Measurements from ENCODE around the gene STBD1. TPM values are rescaled to one million over a fixed set of nuclear protein-coding genes. Genes with fewer than 3 reads are reported as not detected.
A peak's percentile ranks its signal among the peaks of the same experiment; 100 is the strongest.
"Not testable (repeated sequence)": the region's sequence is repeated elsewhere in the genome, so short reads cannot be mapped to it uniquely, and the experiment has no call there.

Gene STBD1
- total RNA-seq, 1 donor from 2014 or later, result 9.4 TPM

DNA sequence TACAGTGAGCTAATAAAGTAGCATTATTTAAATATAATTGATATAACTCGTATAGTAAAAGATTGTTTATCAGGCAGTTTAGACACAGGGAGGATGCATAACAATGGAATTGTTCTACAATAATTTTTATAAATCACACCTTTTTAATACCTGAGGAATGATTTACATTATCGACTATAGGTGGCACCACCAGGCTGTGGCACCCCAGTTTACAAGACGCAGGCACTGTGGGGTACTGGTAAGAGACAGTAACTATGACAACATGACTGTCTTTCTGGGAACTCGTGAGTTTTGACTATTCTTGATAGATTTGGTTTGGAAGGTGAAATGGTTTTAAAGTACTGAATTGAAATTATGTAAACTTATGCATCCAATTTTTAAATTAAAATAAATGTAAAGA is 27.1 kb upstream of the STBD1 start:
- H3K27me3 ChIP-seq, result no peaks in the 10 kb centered on the region
- no peak overlapping the region for H3K27ac ChIP-seq
- H3K4me3 ChIP-seq, result no peak overlapping the region
- H3K36me3 ChIP-seq, result no peaks in the 10 kb centered on the region
- TF ChIP-seq, protein P1, sequence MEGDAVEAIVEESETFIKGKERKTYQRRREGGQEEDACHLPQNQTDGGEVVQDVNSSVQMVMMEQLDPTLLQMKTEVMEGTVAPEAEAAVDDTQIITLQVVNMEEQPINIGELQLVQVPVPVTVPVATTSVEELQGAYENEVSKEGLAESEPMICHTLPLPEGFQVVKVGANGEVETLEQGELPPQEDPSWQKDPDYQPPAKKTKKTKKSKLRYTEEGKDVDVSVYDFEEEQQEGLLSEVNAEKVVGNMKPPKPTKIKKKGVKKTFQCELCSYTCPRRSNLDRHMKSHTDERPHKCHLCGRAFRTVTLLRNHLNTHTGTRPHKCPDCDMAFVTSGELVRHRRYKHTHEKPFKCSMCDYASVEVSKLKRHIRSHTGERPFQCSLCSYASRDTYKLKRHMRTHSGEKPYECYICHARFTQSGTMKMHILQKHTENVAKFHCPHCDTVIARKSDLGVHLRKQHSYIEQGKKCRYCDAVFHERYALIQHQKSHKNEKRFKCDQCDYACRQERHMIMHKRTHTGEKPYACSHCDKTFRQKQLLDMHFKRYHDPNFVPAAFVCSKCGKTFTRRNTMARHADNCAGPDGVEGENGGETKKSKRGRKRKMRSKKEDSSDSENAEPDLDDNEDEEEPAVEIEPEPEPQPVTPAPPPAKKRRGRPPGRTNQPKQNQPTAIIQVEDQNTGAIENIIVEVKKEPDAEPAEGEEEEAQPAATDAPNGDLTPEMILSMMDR (IDR thresholded peaks at IDR 0.05), result peak; percentile 10
- no peaks in the 10 kb centered on the region for H3K9me3 ChIP-seq
- no peaks in the 10 kb centered on the region for H3K4me1 ChIP-seq
- ATAC-seq (no peak), DNase-seq (no peak)
- intact Hi-C loops (cut with DNase I), result no loop called here

DNA sequence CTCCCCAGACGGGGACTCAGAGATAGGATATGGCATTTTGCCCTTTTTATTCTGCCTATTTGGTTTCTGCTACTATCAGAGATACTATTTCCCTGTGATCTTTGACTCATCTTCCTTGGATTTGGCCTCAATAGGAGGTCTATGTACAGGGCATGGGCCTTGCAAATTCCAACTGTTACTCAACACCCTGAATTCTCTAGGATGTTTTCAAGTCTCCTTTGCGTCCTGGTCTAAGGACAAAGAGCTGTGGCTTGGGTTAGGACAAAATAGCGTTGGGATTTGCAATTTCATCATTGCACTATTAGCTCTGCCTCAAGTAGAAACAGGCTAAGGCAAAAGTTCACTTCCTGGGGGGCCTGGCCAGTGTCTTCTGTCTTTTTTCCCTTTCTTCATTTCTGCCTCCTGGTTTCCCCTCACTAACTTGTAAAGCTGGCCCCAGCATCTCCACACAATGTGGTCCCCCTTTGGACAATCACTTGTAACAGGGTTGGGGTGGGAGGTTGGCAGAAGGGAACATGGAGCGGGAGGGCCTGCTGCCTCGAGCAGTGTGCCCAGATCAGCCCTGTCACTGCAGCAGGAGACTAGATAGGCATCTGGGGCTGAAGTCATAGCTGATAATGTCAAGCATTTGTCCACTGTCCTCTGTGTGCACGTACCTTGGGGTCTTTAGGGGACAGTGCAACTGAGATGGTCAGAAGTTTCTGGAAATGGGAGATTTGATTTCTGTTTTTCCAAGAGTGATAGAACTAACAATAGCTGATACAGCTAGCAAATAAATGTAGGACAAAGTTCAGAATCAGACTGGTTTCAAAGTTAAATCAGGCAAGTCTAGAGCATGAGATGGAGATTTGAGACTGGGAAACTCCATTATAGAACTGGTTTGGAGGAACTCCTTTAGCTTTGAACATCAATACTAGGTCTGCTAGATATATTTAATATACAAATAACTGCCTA is 25.8 kb upstream of the STBD1 start:
- no peaks in the 10 kb centered on the region for H3K9me3 ChIP-seq
- ATAC-seq (no peak), DNase-seq (no peak)
- no peak overlapping the region for H3K4me3 ChIP-seq
- no peak overlapping the region for H3K27ac ChIP-seq
- intact Hi-C loops (cut with DNase I), result no loop called here
- TF ChIP-seq, protein P1 (IDR thresholded peaks at IDR 0.05), result no peak
- H3K36me3 ChIP-seq, result no peaks in the 10 kb centered on the region
- no peaks in the 10 kb centered on the region for H3K27me3 ChIP-seq
- no peaks in the 10 kb centered on the region for H3K4me1 ChIP-seq

DNA sequence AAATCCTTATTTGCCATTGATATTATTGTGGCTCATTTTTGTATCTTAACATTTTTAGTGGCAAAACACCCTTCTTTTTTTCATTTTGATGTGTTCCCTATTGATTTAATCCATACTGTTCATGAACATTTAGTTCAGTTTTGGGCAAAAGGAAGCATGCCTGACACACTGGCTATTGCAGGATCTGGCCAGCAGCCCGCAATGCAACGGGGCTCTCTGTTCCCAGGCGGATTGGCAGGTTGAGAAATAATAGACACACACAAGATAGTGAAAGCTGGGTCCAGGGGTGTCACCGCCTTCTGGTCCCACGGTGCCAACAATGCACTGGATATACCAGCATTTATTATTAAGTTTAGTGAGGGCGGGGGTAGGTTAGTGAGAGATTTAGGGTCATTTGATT is 24.9 kb upstream of the STBD1 start:
- H3K9me3 ChIP-seq; H3K4me3 ChIP-seq; H3K4me1 ChIP-seq; ATAC-seq; DNase-seq; H3K36me3 ChIP-seq; intact Hi-C loops (cut with DNase I); H3K27ac ChIP-seq; H3K27me3 ChIP-seq: not testable (repeated sequence)

DNA sequence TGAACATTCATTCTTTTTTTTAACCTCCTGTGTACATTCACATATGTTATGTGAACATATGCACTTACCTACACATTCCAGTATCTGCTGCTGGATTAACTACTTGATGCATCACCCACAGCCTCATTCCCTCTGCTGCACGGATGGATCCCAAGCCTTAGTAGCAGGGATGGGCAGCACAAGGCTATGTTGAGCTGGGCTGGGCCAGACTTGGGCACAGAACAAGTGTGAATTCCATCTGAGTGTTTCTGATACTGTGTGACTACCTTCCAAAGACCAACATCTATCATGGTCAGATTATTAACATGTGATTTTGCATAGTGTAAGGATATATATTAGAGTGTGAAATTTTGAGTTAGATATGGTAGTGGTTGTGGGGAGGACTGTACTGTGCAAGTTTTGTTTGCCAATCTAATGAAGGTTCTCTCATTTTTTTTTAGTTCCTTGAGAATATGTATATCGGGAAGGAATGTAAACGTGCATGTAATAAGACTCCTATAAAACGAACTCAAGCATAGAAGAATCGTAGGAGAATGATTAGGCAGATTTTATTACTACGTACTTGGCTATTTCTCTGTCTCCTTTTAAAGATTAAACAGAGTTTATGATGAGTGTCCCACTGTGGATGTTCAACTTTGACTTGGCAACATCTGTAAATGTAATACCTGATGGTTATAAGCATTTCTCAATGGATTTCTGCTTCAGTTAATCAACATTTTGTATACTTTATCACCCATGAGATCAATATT is 23.4 kb upstream of the STBD1 start:
- no peak overlapping the region for H3K27ac ChIP-seq
- DNase-seq (no peak), ATAC-seq (no peak)
- H3K36me3 ChIP-seq, result no peaks in the 10 kb centered on the region
- intact Hi-C loops (cut with DNase I), result no loop called here
- H3K4me3 ChIP-seq, result no peak overlapping the region
- no peaks in the 10 kb centered on the region for H3K27me3 ChIP-seq
- TF ChIP-seq, protein P1 (IDR thresholded peaks at IDR 0.05), result no peak
- no peaks in the 10 kb centered on the region for H3K4me1 ChIP-seq
- no peaks in the 10 kb centered on the region for H3K9me3 ChIP-seq

DNA sequence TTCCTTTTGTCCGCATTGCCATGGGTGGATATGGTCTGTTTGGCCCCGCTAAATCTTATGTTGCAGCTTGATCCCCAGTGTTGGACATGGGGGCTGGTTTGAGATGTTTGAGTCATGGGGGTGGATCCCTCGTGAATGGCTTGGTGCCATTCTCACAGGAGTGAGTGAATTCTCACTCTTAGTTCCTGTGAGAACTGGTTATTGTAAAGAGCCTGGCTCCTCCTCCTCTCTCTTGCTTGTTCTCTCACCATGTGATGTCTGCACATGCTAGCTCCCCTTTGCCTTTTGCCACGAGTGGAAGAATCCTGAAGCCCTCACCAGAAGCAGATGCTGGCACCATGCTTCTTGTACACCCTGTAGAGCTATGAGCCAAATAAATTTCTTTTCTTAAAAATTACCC is 22.6 kb upstream of the STBD1 start:
- intact Hi-C loops (cut with DNase I), result no loop called here
- Histone ChIP-seq H3K9me3 (no peaks in the 10 kb centered on the region), H3K27ac (no peak overlapping the region), H3K4me3 (no peak overlapping the region), H3K36me3 (no peaks in the 10 kb centered on the region), H3K27me3 (no peaks in the 10 kb centered on the region), H3K4me1 (no peaks in the 10 kb centered on the region)
- TF ChIP-seq, protein P1 (IDR thresholded peaks at IDR 0.05), result no peak
- ATAC-seq (no peak), DNase-seq (no peak)

DNA sequence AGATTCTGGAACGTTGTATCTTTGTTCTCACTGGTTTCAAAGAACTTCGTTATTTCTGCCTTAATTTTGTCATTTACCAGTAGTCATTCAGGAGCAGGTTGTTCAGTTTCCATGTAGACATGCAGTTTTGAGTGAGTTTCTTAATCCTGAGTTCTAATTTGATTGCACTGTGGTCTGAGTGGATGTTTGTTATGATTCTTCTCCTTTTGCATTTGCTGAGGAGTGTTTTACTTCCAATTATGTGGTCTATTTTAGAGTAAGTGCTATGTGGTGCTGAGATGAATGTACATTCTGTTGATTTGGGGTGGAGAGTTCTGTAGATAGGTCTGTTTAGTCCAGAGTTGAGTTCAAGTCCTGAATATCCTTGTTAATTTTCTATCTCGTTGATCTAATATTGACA is 18.7 kb upstream of the STBD1 start:
- intact Hi-C loops (cut with DNase I); H3K9me3 ChIP-seq; H3K4me1 ChIP-seq; H3K4me3 ChIP-seq; H3K36me3 ChIP-seq; ATAC-seq; H3K27ac ChIP-seq; H3K27me3 ChIP-seq; DNase-seq: not testable (repeated sequence)
